Putamen (tissue), 1 donor: ENCODE measurements around the gene CARD16.

ENCODE experiments used
- DNase-seq: peaks from one replicate; pipeline ENCODE4 v3.0.0-alpha.2; 2016; ENCODE audit warnings: low spot score

Gene CARD16

GRCh38 chr11:104992781-104993180 lies 52.4 kb downstream of the CARD16 start:
- no peak for DNase-seq

- DNase-seq: no peak
Observed at GRCh38 chr11:104991994-104992393, 53.1 kb downstream of the CARD16 start.
